HCT116 (cell line): ENCODE results near the gene FAM117A. TPM values are rescaled to one million over a fixed set of nuclear protein-coding genes. Genes with fewer than 3 reads are reported as not detected.

Experiments used
- ATAC-seq: fragments of 200-7000 bp; cut with Tn5 transposase; 2 replicates; pipeline ENCODE4 v1.9.1; 2020; ENCODE audit warnings: mild to moderate bottlenecking, moderate library complexity
- BruUV-seq: library from RNA; stranded (reverse); fragments of 400-500 nt; replicated peaks from 2 replicates; lab custom pipeline; 2021; lab: Mats Ljungman, UMichigan
- CTCF ChIA-PET: fragments of 300-600 bp; sonication (Branson Sonifier 250); formaldehyde crosslinking; loops from one replicate; lab custom pipeline; 2021; ENCODE audit warnings: antibody characterized with exemption; lab: Charles Lee
- POLR2A ChIA-PET: fragments of 300-600, 350-600 bp; sonication (Branson Sonifier 250); formaldehyde crosslinking; loops from one replicate; lab custom pipeline; 2021; ENCODE audit warnings: antibody characterized with exemption; lab: Charles Lee
- RAD21 ChIA-PET, 2 experiments: fragments of 300-600 bp; sonication (Branson Sonifier 250); formaldehyde crosslinking; loops; one replicate each; lab custom pipeline; 2023; ENCODE audit warnings: low total read pairs in 2 of 2; ENCODE audit not compliant: uncharacterized antibody in 2 of 2, unreplicated experiment in 2 of 2, low non-redundant PET in 1 of 2; lab: Charles Lee
- DNase-seq: peaks from one replicate; pipeline ENCODE4 v3.0.0-alpha.2; 2010; ENCODE audit warnings: low read depth, low spot score
- H2AFZ ChIP-seq: fragments of 200-600 bp; shearing (Covaris generic), sonication (generic); 2 replicates; pipeline ENCODE4 v1.6.1; 2017; ENCODE audit warnings: low read depth, mixed run types, mixed read lengths, antibody characterized with exemption, low read length; ENCODE audit not compliant: poor library complexity, severe bottlenecking
- H3K27ac ChIP-seq: 2 replicates; pipeline ENCODE4 v1.5.1; 2012; ENCODE audit warnings: low read depth, low read length
- H3K27me3 ChIP-seq: fragments of 200-600 bp; sonication (generic); 2 replicates; pipeline ENCODE4 v1.6.1; 2016; ENCODE audit warnings: mixed run types, low read length, mixed read lengths; ENCODE audit not compliant: insufficient read depth
- H3K36me3 ChIP-seq, 2 experiments: fragments of 200-500 bp in 1 of 2; fragments of 200-600 bp in 1 of 2; sonication (Bioruptor generic) in 1 of 2; sonication (generic) in 1 of 2; 2 replicates each; pipeline versions ENCODE4 v1.5.1 to v1.6.1; 2014 to 2016; ENCODE audit warnings: low read length in 2 of 2, inconsistent platforms in 1 of 2, mixed read lengths in 1 of 2, mixed run types in 1 of 2; ENCODE audit not compliant: insufficient read depth in 2 of 2, control insufficient read depth in 1 of 2
- H3K4me1 ChIP-seq, 2 experiments: fragments of 200-600 bp in 1 of 2; sonication (generic) in 1 of 2; 2 replicates each; pipeline versions ENCODE4 v1.5.1 to v1.6.1; 2012 to 2017; ENCODE audit warnings: low read length in 2 of 2, inconsistent platforms in 1 of 2, mild to moderate bottlenecking in 1 of 2, mixed read lengths in 1 of 2, mixed run types in 1 of 2, moderate library complexity in 1 of 2; ENCODE audit not compliant: insufficient read depth in 2 of 2, control insufficient read depth in 1 of 2
- H3K4me2 ChIP-seq: fragments of 200-600 bp; sonication (generic); 2 replicates; pipeline ENCODE4 v1.6.1; 2017; ENCODE audit warnings: mixed run types, low read length, mixed read lengths
- H3K4me3 ChIP-seq, 2 experiments: fragments of 200-600 bp in 1 of 2; sonication (generic) in 1 of 2; replicated peaks in 1 of 2; 2 replicates each; pipeline ENCODE4 v1.5.1; 2011 to 2016; ENCODE audit warnings: low read length in 2 of 2, control low read depth in 1 of 2, low read depth in 1 of 2, mild to moderate bottlenecking in 1 of 2, mixed read lengths in 1 of 2, mixed run types in 1 of 2
- H3K79me2 ChIP-seq: fragments of 200-600 bp; sonication (generic); 2 replicates; pipeline ENCODE4 v1.6.1; 2017; ENCODE audit warnings: mild to moderate bottlenecking, mixed run types, low read length, moderate library complexity, mixed read lengths; ENCODE audit not compliant: insufficient read depth
- H3K9ac ChIP-seq: fragments of 200-600 bp; sonication (generic); 2 replicates; pipeline ENCODE4 v1.6.1; 2016; ENCODE audit warnings: low read length, mixed read lengths
- H3K9me2 ChIP-seq: fragments of 200-600 bp; sonication (generic), shearing (Covaris generic); 2 replicates; pipeline ENCODE4 v1.6.1; 2017; ENCODE audit warnings: mixed run types, mild to moderate bottlenecking, moderate library complexity; ENCODE audit not compliant: insufficient read depth
- H3K9me3 ChIP-seq, 2 experiments: fragments of 200-500 bp in 1 of 2; fragments of 200-600 bp in 1 of 2; sonication (Bioruptor generic) in 1 of 2; sonication (generic) in 1 of 2; 2 replicates each; pipeline ENCODE4 v1.6.1; 2014 to 2017; ENCODE audit warnings: low read length in 2 of 2, mixed read lengths in 2 of 2, inconsistent platforms in 1 of 2, low read depth in 1 of 2, mild to moderate bottlenecking in 1 of 2, mixed run types in 1 of 2, moderate library complexity in 1 of 2; ENCODE audit not compliant: control insufficient read depth in 1 of 2, insufficient read depth in 1 of 2
- H4K20me1 ChIP-seq: fragments of 200-600 bp; sonication (generic), shearing (Covaris generic); 2 replicates; pipeline ENCODE4 v1.6.1; 2017; ENCODE audit warnings: mixed run types, mild to moderate bottlenecking, moderate library complexity; ENCODE audit not compliant: insufficient read depth
- ATF3 ChIP-seq: IDR thresholded peaks from 2 replicates; pipeline ENCODE4 v1.6.1; 2012
- CBX3 ChIP-seq: IDR thresholded peaks from 2 replicates; pipeline ENCODE4 v1.6.1; 2012; ENCODE audit warnings: low read depth
- CEBPB ChIP-seq: IDR thresholded peaks from 2 replicates; pipeline ENCODE4 v1.6.1; 2012; ENCODE audit warnings: low read depth
- EGR1 ChIP-seq: IDR thresholded peaks from 2 replicates; pipeline ENCODE4 v1.6.1; 2012; ENCODE audit warnings: low read depth
- ELF1 ChIP-seq: IDR thresholded peaks from 2 replicates; pipeline ENCODE4 v1.6.1; 2012; ENCODE audit warnings: low read depth, borderline replicate concordance
- EZH2 ChIP-seq: fragments of 200-600 bp; sonication (generic); IDR thresholded peaks from 2 replicates; pipeline ENCODE4 v1.6.1; 2017; ENCODE audit warnings: antibody characterized with exemption, mixed run types
- FOSL1 ChIP-seq: IDR thresholded peaks from 2 replicates; pipeline ENCODE4 v1.6.1; 2012; ENCODE audit warnings: low read depth
- RAD21 ChIP-seq: IDR thresholded peaks from 2 replicates; pipeline ENCODE4 v1.6.1; 2012; ENCODE audit warnings: low read depth, mild to moderate bottlenecking
- REST ChIP-seq: IDR thresholded peaks from 2 replicates; pipeline ENCODE4 v1.6.1; 2012; ENCODE audit warnings: low read depth
- SP1 ChIP-seq: IDR thresholded peaks from 2 replicates; pipeline ENCODE4 v1.6.1; 2012; ENCODE audit warnings: low read depth
- SRF ChIP-seq: IDR thresholded peaks from 2 replicates; pipeline ENCODE4 v1.6.1; 2012; ENCODE audit warnings: low read depth
- ZBTB33 ChIP-seq: IDR thresholded peaks from 2 replicates; pipeline ENCODE4 v1.6.1; 2011; ENCODE audit warnings: mild to moderate bottlenecking, low read length, moderate library complexity; ENCODE audit not compliant: insufficient replicate concordance; ENCODE audit errors: extremely low read depth
- ZFX ChIP-seq: fragments of 450-650 bp; IDR thresholded peaks from 2 replicates; pipeline ENCODE4 v1.6.1; 2017
- ZNF274 ChIP-seq: fragments of 200-500 bp; sonication (Bioruptor generic); IDR thresholded peaks from 2 replicates; pipeline ENCODE4 v1.6.1; 2014; ENCODE audit warnings: mild to moderate bottlenecking, low read depth, low read length, inconsistent platforms
- intact Hi-C: fragments of 100-400 bp; cut with micrococcal nuclease; formaldehyde crosslinking; loops from 2 replicates; pipeline ENCODE4 v1.10.0; 2022
- total RNA-seq: library from RNA; stranded (reverse); gene quantifications from one replicate; pipeline ENCODE4 v1.2.1, GENCODE V29; 2021; ENCODE audit not compliant: unreplicated experiment

FAM117A gene
- total RNA-seq, 1 experiment from 2014 or later: 12.8 TPM

GRCh38 chr17:49729069-49729468 is 34.9 kb downstream of the FAM117A start:
- Histone ChIP-seq H3K79me2 (no peaks in the 10 kb centered on the region), H4K20me1 (no peaks in the 10 kb centered on the region), H3K27me3 (no peaks in the 10 kb centered on the region), H3K27ac (no peak overlapping the region), H3K4me2 (no peak overlapping the region), H3K36me3 (no peaks in the 10 kb centered on the region), H3K9me3 (no peaks in the 10 kb centered on the region), H3K9me2 (no peaks in the 10 kb centered on the region), H3K4me1 (no peaks in the 10 kb centered on the region), H3K9ac (no peak overlapping the region), H3K4me3 (no peak overlapping the region), H2AFZ (no peak overlapping the region)
- TF ChIP-seq ZNF274 (no peak), RAD21 (no peak), ZFX (no peak), EZH2 (no peak)
- ChIA-PET RAD21 (no interaction called here), CTCF (interaction anchor here (1.6 kb wide), 1 partner anchor 20 kb away, joined by 4 read pairs; no protein-coding TSS in a partner anchor), POLR2A (interaction anchor here (0.7 to 1.5 kb wide), 4 partner anchors 9 to 46 kb away, joined by 3 to 4 read pairs (median 3); no protein-coding TSS in a partner anchor)
- intact Hi-C loops: no loop called here
- no TSS peak for BruUV-seq
- DNase-seq (no peak), ATAC-seq (no peak)

- intact Hi-C loops: no loop called here
- Histone ChIP-seq H3K4me1 (no peaks in the 10 kb centered on the region), H3K79me2 (no peaks in the 10 kb centered on the region), H3K27me3 (no peaks in the 10 kb centered on the region), H3K9ac (no peak overlapping the region), H3K36me3 (no peaks in the 10 kb centered on the region), H3K27ac (no peak overlapping the region), H4K20me1 (no peaks in the 10 kb centered on the region), H3K4me2 (no peak overlapping the region), H2AFZ (no peak overlapping the region), H3K9me3 (no peaks in the 10 kb centered on the region), H3K9me2 (no peaks in the 10 kb centered on the region), H3K4me3 (no peak overlapping the region)
- ATAC-seq (no peak), DNase-seq (no peak)
- CTCF ChIA-PET: no interaction called here
- RAD21 ChIA-PET: no interaction called here
- POLR2A ChIA-PET: no interaction called here
- BruUV-seq: no TSS peak
- TF ChIP-seq SRF (no peak), FOSL1 (no peak), SP1 (no peak), ELF1 (no peak), EZH2 (no peak), ZNF274 (no peak), EGR1 (no peak), REST (no peak), CBX3 (no peak), ATF3 (no peak), ZBTB33 (no peak), CEBPB (no peak)
Observed at GRCh38 chr17:49728425-49728824, 35.5 kb downstream of the FAM117A start.
